ENCODE data around the gene TMEM184A. TPM values are rescaled to one million over a fixed set of nuclear protein-coding genes. Genes with fewer than 3 reads are reported as not detected.

The TMEM184A gene
- polyA plus RNA-seq, 2 of the 4 experiments (the other 2 are of a cell fraction), result 14.3 to 18.4 TPM

- no peak for DNase-seq (ENCODE audit: low read depth in 1 of 2, low spot score in 1 of 2)
- FAIRE-seq, result no peak
- peaks cover 13% of the 10 kb centered on the region for H3K9me3 ChIP-seq
- ChIA-PET POLR2A (interaction anchor here (1.0 kb wide), 1 partner anchor 19 kb away, joined by 3 read pairs; no protein-coding TSS in a partner anchor), CTCF (interaction anchor here (1.3 to 7.8 kb wide), 3 partner anchors 8 to 44 kb away, joined by 3 to 64 read pairs (median 13); partner anchors contain the start of genes INTS1 and TMEM184A)
- TF ChIP-seq, protein P1, sequence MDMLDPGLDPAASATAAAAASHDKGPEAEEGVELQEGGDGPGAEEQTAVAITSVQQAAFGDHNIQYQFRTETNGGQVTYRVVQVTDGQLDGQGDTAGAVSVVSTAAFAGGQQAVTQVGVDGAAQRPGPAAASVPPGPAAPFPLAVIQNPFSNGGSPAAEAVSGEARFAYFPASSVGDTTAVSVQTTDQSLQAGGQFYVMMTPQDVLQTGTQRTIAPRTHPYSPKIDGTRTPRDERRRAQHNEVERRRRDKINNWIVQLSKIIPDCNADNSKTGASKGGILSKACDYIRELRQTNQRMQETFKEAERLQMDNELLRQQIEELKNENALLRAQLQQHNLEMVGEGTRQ (IDR thresholded peaks at IDR 0.05), result no peak
- TF ChIP-seq GATA3 (IDR thresholded peaks at IDR 0.05; ENCODE audit: borderline replicate concordance) (no peak), ATOH8 (CRISPR knock-in tag; IDR thresholded peaks at IDR 0.05; ENCODE audit: low read depth) (0 out of 2 replicates have a peak, but pooled peaks have one; percentile 23), CBX2 (IDR thresholded peaks at IDR 0.05; ENCODE audit: borderline replicate concordance, low read depth) (no peak), RNF2 (IDR thresholded peaks at IDR 0.05; ENCODE audit: borderline replicate concordance, low read depth) (no peak), TFCP2L1 (CRISPR knock-in tag; IDR thresholded peaks at IDR 0.05) (no peak), MYC (IDR thresholded peaks at IDR 0.05; ENCODE audit: borderline replicate concordance, low read length) (no peak), HOXB13 (CRISPR knock-in tag; IDR thresholded peaks at IDR 0.05; ENCODE audit: low read depth) (peak; percentile 60), JUN (IDR thresholded peaks at IDR 0.05) (no peak), PHF8 (IDR thresholded peaks at IDR 0.05; ENCODE audit: borderline replicate concordance, low read depth) (no peak), EHMT2 (IDR thresholded peaks at IDR 0.05; ENCODE audit: low read depth) (no peak), HOXA7 (CRISPR knock-in tag; IDR thresholded peaks at IDR 0.05) (no peak), FOSL2 (IDR thresholded peaks at IDR 0.05) (no peak), FOSL2 (CRISPR knock-in tag; IDR thresholded peaks at IDR 0.05) (no peak)
- no peak overlapping the region for H3K4me3 ChIP-seq
- H3K4me2 ChIP-seq, result 0 out of 3 replicates have a peak overlapping the region, but pooled peaks have one; percentile 68
- peaks cover 58% of the 10 kb centered on the region for H3K4me1 ChIP-seq
- ATAC-seq, result no peak
- peak overlapping the region; percentile 95 to 98 for H3K27ac ChIP-seq
- WGBS (ENCODE audit: missing lambda C conversion rate), result 91% methylated on average over 12 of the region's 12 CpGs
Observed at GRCh38 chr7:1514407-1514806, 41.6 kb downstream of the TMEM184A start.

DNA sequence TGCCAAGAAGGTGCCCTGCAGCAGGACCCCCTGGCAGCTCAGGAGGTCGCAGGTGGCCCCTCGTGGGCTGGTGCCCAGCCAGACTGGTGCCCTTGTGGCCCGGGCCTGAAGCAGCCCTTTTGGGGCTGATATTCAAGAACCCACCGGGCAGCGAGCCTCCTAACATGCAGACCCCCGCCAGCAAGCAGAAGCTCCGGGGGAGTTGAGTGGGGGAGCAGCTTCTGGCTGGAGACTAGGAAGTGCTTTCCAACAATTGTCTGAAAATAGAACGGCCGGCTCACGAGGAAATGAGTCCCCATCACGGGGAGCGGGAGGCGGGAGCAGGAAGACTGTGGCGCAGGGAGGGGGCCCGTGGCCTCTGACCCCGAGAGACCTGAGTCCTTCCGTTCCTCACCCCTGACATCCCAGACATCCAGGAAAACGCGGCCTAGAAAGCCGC, 42.3 kb downstream of the TMEM184A start:
- ATAC-seq (peak in 1 of 2 experiments; percentile 15; a peak in 2 of 6 replicates), DNase-seq (ENCODE audit: low read depth in 1 of 2, low spot score in 1 of 2) (peak in 1 of 2 experiments; percentile 36), FAIRE-seq (no peak)
- H3K4me3 ChIP-seq, result no peak overlapping the region
- H3K9me3 ChIP-seq, result peaks cover 7% of the 10 kb centered on the region; the same call in 2 of the 3 replicates
- TF ChIP-seq, protein P2, sequence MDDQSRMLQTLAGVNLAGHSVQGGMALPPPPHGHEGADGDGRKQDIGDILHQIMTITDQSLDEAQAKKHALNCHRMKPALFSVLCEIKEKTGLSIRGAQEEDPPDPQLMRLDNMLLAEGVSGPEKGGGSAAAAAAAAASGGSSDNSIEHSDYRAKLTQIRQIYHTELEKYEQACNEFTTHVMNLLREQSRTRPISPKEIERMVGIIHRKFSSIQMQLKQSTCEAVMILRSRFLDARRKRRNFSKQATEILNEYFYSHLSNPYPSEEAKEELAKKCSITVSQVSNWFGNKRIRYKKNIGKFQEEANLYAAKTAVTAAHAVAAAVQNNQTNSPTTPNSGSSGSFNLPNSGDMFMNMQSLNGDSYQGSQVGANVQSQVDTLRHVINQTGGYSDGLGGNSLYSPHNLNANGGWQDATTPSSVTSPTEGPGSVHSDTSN (IDR thresholded peaks at IDR 0.05), result no peak
- TF ChIP-seq PHF8 (IDR thresholded peaks at IDR 0.05; ENCODE audit: borderline replicate concordance, low read depth), result no peak
- TF ChIP-seq HOXB13 (CRISPR knock-in tag; IDR thresholded peaks at IDR 0.05; ENCODE audit: low read depth), result peak; percentile 71; the same call in 1 of the 2 replicates
- TF ChIP-seq ATOH8 (CRISPR knock-in tag; IDR thresholded peaks at IDR 0.05; ENCODE audit: low read depth), result peak; percentile 29; the same call in 1 of the 2 replicates
- TF ChIP-seq EP300 (IDR thresholded peaks at IDR 0.05), result 0 out of 5 replicates have a peak, but pooled peaks of 1 of the 2 experiments have one; percentile 7
- peak; percentile 64; the same call in 1 of the 2 replicates for TF ChIP-seq ZNF302 (CRISPR knock-in tag; IDR thresholded peaks at IDR 0.05)
- no peak for TF ChIP-seq ELK1 (IDR thresholded peaks at IDR 0.05; ENCODE audit: low read depth, low read length)
- TF ChIP-seq, protein P3, sequence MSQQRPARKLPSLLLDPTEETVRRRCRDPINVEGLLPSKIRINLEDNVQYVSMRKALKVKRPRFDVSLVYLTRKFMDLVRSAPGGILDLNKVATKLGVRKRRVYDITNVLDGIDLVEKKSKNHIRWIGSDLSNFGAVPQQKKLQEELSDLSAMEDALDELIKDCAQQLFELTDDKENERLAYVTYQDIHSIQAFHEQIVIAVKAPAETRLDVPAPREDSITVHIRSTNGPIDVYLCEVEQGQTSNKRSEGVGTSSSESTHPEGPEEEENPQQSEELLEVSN (IDR thresholded peaks at IDR 0.05; ENCODE audit: borderline replicate concordance, low read depth), result 0 out of 2 replicates have a peak, but pooled peaks have one; percentile 12
- 0 out of 2 replicates have a peak, but pooled peaks have one; percentile 24 for TF ChIP-seq HEYL (CRISPR knock-in tag; IDR thresholded peaks at IDR 0.05)
- TF ChIP-seq EHF (CRISPR knock-in tag; IDR thresholded peaks at IDR 0.05), result peak; percentile 86
- ChIA-PET CTCF (interaction anchor here (0.8 to 7.8 kb wide), 4 partner anchors 7 to 45 kb away, joined by 3 to 64 read pairs (median 8); partner anchors contain the start of genes INTS1 and TMEM184A), POLR2A (interaction anchor here (1.0 to 1.3 kb wide), 3 partner anchors 18 to 42 kb away, joined by 3 to 5 read pairs (median 4); partner anchors contain the start of gene TMEM184A)
- peak overlapping the region; percentile 95 to 98 for H3K27ac ChIP-seq
- H3K4me2 ChIP-seq, result peak overlapping the region; percentile 68
- H3K4me1 ChIP-seq, result peaks cover 58% of the 10 kb centered on the region
- 58% methylated on average over 19 of the region's 20 CpGs for WGBS (ENCODE audit: missing lambda C conversion rate)

Measured in A549 (cell line).